Parathyroid adenoma (tissue), 2 donors: Measurements from ENCODE around the gene RPP14.

ENCODE experiments used
- H2AFZ ChIP-seq: fragments of 300-600 bp; sonication (generic); one replicate; pipeline ENCODE4 v1.7.0; 2017; ENCODE audit warnings: antibody characterized with exemption, mild to moderate bottlenecking
- H3K27ac ChIP-seq: fragments of 300-600 bp; sonication (generic); one replicate; pipeline ENCODE4 v1.7.0; 2017
- H3K27me3 ChIP-seq: fragments of 300-600 bp; sonication (generic); one replicate; pipeline ENCODE4 v1.7.0; 2017; ENCODE audit warnings: low read length; ENCODE audit not compliant: control insufficient read depth, insufficient read depth
- H3K36me3 ChIP-seq: fragments of 300-600 bp; sonication (generic); one replicate; pipeline ENCODE4 v1.7.0; 2017; ENCODE audit warnings: low read length; ENCODE audit not compliant: control insufficient read depth, insufficient read depth
- H3K4me1 ChIP-seq: fragments of 300-600 bp; sonication (generic); one replicate; pipeline ENCODE4 v1.7.0; 2017; ENCODE audit warnings: control low read depth
- H3K4me2 ChIP-seq: fragments of 300-600 bp; sonication (generic); one replicate; pipeline ENCODE4 v1.7.0; 2017; ENCODE audit warnings: low read length
- H3K4me3 ChIP-seq: fragments of 300-600 bp; sonication (generic); one replicate; pipeline ENCODE4 v1.7.0; 2017; ENCODE audit warnings: low read depth, low read length
- H3K79me2 ChIP-seq: fragments of 300-600 bp; sonication (generic); one replicate; pipeline ENCODE4 v1.7.0; 2017; ENCODE audit warnings: control low read depth
- H3K9ac ChIP-seq: fragments of 300-600 bp; sonication (generic); one replicate; pipeline ENCODE4 v1.7.0; 2017; ENCODE audit warnings: mild to moderate bottlenecking
- H3K9me3 ChIP-seq: fragments of 300-600 bp; sonication (generic); one replicate; pipeline ENCODE4 v1.7.0; 2017; ENCODE audit warnings: low read length; ENCODE audit not compliant: control insufficient read depth
- CTCF ChIP-seq: fragments of 300-600 bp; sonication (generic); IDR thresholded peaks from one replicate; pipeline ENCODE4 v1.7.0; 2017; ENCODE audit warnings: antibody characterized with exemption, mild to moderate bottlenecking
- donor health status: primary hyperparathyroidism.

The RPP14 gene

GRCh38 chr3:58291671-58292338, 14.2 kb upstream of the RPP14 start:
- Histone ChIP-seq H3K9me3 (no peaks in the 10 kb centered on the region), H2AFZ (no peak overlapping the region), H3K4me3 (no peak overlapping the region), H3K36me3 (no peaks in the 10 kb centered on the region), H3K79me2 (no peaks in the 10 kb centered on the region), H3K27ac (no peak overlapping the region), H3K4me2 (no peak overlapping the region), H3K27me3 (no peaks in the 10 kb centered on the region), H3K9ac (no peak overlapping the region), H3K4me1 (no peaks in the 10 kb centered on the region)
- no peak for TF ChIP-seq CTCF

- H3K9ac ChIP-seq = no peak overlapping the region
Measured at GRCh38 chr3:58292866-58293265, 13.2 kb upstream of the RPP14 start.

GRCh38 chr3:58293516-58293915, 12.5 kb upstream of the RPP14 start:
- H3K4me3 ChIP-seq = no peak overlapping the region
- TF ChIP-seq CTCF = no peak
- no peak overlapping the region for H3K27ac ChIP-seq
- H2AFZ ChIP-seq = no peak overlapping the region
- no peak overlapping the region for H3K9ac ChIP-seq
- H3K4me2 ChIP-seq = no peak overlapping the region
- H3K27me3 ChIP-seq = no peaks in the 10 kb centered on the region
- no peaks in the 10 kb centered on the region for H3K4me1 ChIP-seq
- H3K79me2 ChIP-seq = no peaks in the 10 kb centered on the region
- H3K36me3 ChIP-seq = no peaks in the 10 kb centered on the region
- H3K9me3 ChIP-seq = no peaks in the 10 kb centered on the region

More at GRCh38 chr3:58292866-58293265, 13.2 kb upstream of the RPP14 start:
- no peak overlapping the region for H3K4me3 ChIP-seq
- no peak overlapping the region for H3K27ac ChIP-seq
- H3K79me2 ChIP-seq = no peaks in the 10 kb centered on the region
- H3K27me3 ChIP-seq = no peaks in the 10 kb centered on the region
- TF ChIP-seq CTCF = no peak
- H3K9me3 ChIP-seq = no peaks in the 10 kb centered on the region
- no peak overlapping the region for H3K4me2 ChIP-seq
- no peaks in the 10 kb centered on the region for H3K36me3 ChIP-seq
- no peak overlapping the region for H2AFZ ChIP-seq
- H3K4me1 ChIP-seq = no peaks in the 10 kb centered on the region

- TF ChIP-seq CTCF = no peak
Measured at GRCh38 chr3:58296269-58296668, 9.8 kb upstream of the RPP14 start.

GRCh38 chr3:58296843-58297242, 9.2 kb upstream of the RPP14 start:
- H2AFZ ChIP-seq = no peak overlapping the region
- H3K4me3 ChIP-seq = no peak overlapping the region
- TF ChIP-seq CTCF = no peak
- H3K9me3 ChIP-seq = no peaks in the 10 kb centered on the region
- no peaks in the 10 kb centered on the region for H3K36me3 ChIP-seq
- peaks cover 5% of the 10 kb centered on the region for H3K4me1 ChIP-seq
- no peaks in the 10 kb centered on the region for H3K27me3 ChIP-seq
- H3K79me2 ChIP-seq = no peaks in the 10 kb centered on the region
- H3K27ac ChIP-seq = no peak overlapping the region
- H3K9ac ChIP-seq = no peak overlapping the region
- no peak overlapping the region for H3K4me2 ChIP-seq

More at GRCh38 chr3:58296269-58296668, 9.8 kb upstream of the RPP14 start:
- Histone ChIP-seq H3K9me3 (no peaks in the 10 kb centered on the region), H3K36me3 (no peaks in the 10 kb centered on the region), H3K9ac (no peak overlapping the region), H2AFZ (no peak overlapping the region), H3K27me3 (no peaks in the 10 kb centered on the region), H3K79me2 (no peaks in the 10 kb centered on the region), H3K27ac (no peak overlapping the region), H3K4me1 (peaks cover 5% of the 10 kb centered on the region), H3K4me3 (no peak overlapping the region), H3K4me2 (no peak overlapping the region)
